Measurements from ENCODE around the gene SLC6A18. TPM values are rescaled to one million over a fixed set of nuclear protein-coding genes. Genes with fewer than 3 reads are reported as not detected.

The SLC6A18 gene
- total and polyA plus RNA-seq, 9 of the 15 experiments (the other 6 are each of a cell fraction or from before 2014, with no cell fraction given) = not detected

DNA sequence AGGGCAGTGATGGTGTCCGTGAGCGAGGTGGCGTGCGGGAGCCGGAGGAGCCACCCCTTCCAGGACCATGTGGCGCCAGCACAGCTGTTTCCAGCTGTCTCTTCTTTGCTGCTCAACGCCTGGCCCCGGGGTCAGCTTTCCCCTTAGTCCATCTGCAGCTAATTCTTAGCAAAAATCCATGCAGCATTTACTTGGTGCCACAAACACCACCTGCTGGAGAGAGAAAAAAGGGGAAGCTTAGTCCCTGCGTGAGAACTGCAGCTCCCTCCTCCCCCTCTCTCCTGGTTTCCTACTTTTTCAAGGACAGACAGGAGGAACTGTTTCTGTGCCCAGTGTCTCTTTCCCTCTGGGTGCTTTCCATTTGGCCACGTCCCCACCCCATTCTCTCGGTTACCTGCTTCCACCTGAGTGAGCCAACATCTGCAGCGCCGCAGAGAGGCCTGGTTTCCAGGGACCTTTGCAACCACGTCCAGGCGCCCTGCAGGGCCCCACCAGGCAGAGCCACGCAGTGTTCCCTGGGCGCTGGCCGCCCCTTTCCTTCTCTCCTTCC, 20.4 kb upstream of the SLC6A18 start (continued):
- TF ChIP-seq, protein P1, sequence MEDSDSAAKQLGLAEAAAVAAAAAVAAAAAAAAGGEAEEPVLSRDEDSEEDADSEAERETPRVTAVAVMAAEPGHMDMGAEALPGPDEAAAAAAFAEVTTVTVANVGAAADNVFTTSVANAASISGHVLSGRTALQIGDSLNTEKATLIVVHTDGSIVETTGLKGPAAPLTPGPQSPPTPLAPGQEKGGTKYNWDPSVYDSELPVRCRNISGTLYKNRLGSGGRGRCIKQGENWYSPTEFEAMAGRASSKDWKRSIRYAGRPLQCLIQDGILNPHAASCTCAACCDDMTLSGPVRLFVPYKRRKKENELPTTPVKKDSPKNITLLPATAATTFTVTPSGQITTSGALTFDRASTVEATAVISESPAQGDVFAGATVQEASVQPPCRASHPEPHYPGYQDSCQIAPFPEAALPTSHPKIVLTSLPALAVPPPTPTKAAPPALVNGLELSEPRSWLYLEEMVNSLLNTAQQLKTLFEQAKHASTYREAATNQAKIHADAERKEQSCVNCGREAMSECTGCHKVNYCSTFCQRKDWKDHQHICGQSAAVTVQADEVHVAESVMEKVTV (CRISPR knock-in tag; IDR thresholded peaks at IDR 0.05) = peak; percentile 56; the same call in 1 of the 2 replicates
- TF ChIP-seq KDM1A (IDR thresholded peaks at IDR 0.05) = no peak
- no peak for TF ChIP-seq MECOM (CRISPR knock-in tag; IDR thresholded peaks at IDR 0.05)
- TF ChIP-seq ZNF507 (tag; conservative IDR thresholded peaks at IDR 0.05) = no peak
- TF ChIP-seq PBX2 (CRISPR knock-in tag; IDR thresholded peaks at IDR 0.05; ENCODE audit: low read depth) = no peak
- TF ChIP-seq PBX2 (tag; conservative IDR thresholded peaks at IDR 0.05; ENCODE audit: low read depth) = no peak
- no peak for TF ChIP-seq ZBTB11 (CRISPR knock-in tag; IDR thresholded peaks at IDR 0.05)
- no peak for TF ChIP-seq TGIF2 (CRISPR knock-in tag; IDR thresholded peaks at IDR 0.05)
- no peak for TF ChIP-seq EZH2 (IDR thresholded peaks at IDR 0.05; ENCODE audit: borderline replicate concordance, low read depth, low read length)
- TF ChIP-seq ZBTB5 (IDR thresholded peaks at IDR 0.05) = no peak
- TF ChIP-seq GTF2B (IDR thresholded peaks at IDR 0.05; ENCODE audit: extremely low read depth, insufficient read length) = no peak
- TF ChIP-seq THAP12 (CRISPR knock-in tag; IDR thresholded peaks at IDR 0.05) = no peak

Measured in K562 (cell line).